ENCODE measurements around the gene STX19.

GRCh38 chr3:94012185-94012584 lies 16.2 kb downstream of the STX19 start:
- no peak for TF ChIP-seq CTCF (conservative IDR thresholded peaks at IDR 0.05; ENCODE audit: low read depth in 2 of 2)
- no peak for TF ChIP-seq CREB1 (CRISPR knock-in tag; IDR thresholded peaks at IDR 0.05; ENCODE audit: low read depth)
- TF ChIP-seq, protein P1, sequence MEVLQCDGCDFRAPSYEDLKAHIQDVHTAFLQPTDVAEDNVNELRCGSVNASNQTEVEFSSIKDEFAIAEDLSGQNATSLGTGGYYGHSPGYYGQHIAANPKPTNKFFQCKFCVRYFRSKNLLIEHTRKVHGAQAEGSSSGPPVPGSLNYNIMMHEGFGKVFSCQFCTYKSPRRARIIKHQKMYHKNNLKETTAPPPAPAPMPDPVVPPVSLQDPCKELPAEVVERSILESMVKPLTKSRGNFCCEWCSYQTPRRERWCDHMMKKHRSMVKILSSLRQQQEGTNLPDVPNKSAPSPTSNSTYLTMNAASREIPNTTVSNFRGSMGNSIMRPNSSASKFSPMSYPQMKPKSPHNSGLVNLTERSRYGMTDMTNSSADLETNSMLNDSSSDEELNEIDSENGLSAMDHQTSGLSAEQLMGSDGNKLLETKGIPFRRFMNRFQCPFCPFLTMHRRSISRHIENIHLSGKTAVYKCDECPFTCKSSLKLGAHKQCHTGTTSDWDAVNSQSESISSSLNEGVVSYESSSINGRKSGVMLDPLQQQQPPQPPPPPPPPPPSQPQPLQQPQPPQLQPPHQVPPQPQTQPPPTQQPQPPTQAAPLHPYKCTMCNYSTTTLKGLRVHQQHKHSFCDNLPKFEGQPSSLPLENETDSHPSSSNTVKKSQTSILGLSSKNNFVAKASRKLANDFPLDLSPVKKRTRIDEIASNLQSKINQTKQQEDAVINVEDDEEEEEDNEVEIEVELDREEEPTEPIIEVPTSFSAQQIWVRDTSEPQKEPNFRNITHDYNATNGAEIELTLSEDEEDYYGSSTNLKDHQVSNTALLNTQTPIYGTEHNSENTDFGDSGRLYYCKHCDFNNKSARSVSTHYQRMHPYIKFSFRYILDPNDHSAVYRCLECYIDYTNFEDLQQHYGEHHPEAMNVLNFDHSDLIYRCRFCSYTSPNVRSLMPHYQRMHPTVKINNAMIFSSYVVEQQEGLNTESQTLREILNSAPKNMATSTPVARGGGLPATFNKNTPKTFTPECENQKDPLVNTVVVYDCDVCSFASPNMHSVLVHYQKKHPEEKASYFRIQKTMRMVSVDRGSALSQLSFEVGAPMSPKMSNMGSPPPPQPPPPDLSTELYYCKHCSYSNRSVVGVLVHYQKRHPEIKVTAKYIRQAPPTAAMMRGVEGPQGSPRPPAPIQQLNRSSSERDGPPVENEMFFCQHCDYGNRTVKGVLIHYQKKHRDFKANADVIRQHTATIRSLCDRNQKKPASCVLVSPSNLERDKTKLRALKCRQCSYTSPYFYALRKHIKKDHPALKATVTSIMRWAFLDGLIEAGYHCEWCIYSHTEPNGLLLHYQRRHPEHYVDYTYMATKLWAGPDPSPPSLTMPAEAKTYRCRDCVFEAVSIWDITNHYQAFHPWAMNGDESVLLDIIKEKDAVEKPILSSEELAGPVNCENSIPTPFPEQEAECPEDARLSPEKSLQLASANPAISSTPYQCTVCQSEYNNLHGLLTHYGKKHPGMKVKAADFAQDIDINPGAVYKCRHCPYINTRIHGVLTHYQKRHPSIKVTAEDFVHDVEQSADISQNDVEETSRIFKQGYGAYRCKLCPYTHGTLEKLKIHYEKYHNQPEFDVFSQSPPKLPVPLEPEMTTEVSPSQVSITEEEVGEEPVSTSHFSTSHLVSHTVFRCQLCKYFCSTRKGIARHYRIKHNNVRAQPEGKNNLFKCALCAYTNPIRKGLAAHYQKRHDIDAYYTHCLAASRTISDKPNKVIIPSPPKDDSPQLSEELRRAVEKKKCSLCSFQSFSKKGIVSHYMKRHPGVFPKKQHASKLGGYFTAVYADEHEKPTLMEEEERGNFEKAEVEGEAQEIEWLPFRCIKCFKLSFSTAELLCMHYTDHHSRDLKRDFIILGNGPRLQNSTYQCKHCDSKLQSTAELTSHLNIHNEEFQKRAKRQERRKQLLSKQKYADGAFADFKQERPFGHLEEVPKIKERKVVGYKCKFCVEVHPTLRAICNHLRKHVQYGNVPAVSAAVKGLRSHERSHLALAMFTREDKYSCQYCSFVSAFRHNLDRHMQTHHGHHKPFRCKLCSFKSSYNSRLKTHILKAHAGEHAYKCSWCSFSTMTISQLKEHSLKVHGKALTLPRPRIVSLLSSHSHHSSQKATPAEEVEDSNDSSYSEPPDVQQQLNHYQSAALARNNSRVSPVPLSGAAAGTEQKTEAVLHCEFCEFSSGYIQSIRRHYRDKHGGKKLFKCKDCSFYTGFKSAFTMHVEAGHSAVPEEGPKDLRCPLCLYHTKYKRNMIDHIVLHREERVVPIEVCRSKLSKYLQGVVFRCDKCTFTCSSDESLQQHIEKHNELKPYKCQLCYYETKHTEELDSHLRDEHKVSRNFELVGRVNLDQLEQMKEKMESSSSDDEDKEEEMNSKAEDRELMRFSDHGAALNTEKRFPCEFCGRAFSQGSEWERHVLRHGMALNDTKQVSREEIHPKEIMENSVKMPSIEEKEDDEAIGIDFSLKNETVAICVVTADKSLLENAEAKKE (CRISPR knock-in tag; IDR thresholded peaks at IDR 0.05): no peak
- no peak for TF ChIP-seq EZH2phosphoT487 (IDR thresholded peaks at IDR 0.05; ENCODE audit: unreplicated experiment)
- no peak for TF ChIP-seq POLR2AphosphoS5 (IDR thresholded peaks at IDR 0.05; ENCODE audit: low read depth)
- no peak for TF ChIP-seq REST (IDR thresholded peaks at IDR 0.05; ENCODE audit: unreplicated experiment)
- TF ChIP-seq EZH2 (IDR thresholded peaks at IDR 0.05; ENCODE audit: low read depth, unreplicated experiment): no peak
- TF ChIP-seq JUNB (IDR thresholded peaks at IDR 0.05; ENCODE audit: unreplicated experiment): no peak
- no peak for TF ChIP-seq ETS1 (IDR thresholded peaks at IDR 0.05)
